NCI-H2171 treated with DMSO at 0.1 percent for 48 hours (cell line): ENCODE measurements around the gene LMNTD2.

ENCODE experiments used
- DNase-seq: peaks from one replicate; lab custom pipeline; 2025; lab: John Stamatoyannopoulos, UW

LMNTD2 gene

DNA sequence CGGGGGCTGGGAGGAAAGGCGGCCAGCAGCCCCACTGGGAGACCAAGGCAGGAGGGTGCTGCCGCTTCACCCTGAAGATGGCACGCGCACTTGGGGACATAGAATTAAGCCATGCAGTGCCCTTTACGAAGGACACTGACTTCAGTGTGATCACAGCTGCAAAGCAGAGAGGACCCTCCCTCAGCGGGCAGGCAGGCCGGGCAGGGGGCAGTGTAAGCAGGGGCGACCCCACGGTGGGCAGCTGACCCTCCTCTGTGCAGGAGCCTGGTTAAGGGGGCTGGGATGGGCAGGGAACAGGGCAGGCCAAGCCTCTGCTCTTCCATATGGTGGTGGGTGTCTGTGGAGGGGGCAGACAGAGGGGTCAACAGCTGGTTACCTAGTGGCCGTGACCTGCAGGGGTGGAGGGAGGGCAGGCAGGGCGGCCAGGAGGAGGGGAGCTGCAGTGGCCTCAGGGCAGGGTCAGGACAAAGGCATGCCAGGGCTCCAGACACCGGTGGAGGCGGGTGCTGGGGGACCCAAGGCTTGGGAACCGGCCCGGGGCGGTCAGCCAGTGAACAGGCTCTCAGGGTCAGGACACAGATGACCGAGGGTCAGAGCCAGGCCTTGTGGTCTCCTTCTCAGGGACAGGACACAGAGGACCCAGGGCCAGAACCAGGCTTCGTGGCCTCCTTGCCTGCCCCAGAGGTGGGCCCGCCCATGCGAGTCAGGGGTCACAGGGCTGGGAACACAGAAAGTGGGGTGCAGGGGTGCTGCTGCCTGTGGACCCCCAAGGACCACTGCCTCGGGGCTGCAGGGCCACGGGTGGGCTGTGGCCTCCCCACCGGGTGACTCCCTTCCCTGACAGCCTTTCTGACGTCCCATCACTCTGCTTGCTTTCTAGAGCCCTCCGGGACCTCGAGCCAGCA is 7.2 kb downstream of the LMNTD2 start:
- DNase-seq: no peak

DNA sequence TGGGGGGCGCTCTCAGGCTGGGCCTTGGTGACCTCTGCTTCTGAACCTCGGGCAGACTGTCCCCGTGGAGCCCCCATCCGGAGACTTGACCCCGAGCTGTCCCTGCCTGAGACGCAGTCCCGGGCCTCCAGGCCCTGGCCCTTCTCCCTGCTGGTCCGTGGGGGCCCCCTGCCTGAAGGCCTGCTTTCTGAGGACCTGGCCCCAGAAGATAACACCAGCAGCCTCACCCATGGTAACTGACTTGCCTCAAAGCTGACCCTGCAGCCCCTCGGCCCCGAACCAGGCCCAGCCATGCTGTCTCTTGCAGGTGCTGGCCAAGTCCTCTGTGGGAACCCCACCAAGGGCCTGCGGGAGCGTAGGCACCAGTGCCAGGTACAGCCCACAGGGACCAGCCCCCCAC is 8.9 kb downstream of the LMNTD2 start:
- DNase-seq: no peak

DNA sequence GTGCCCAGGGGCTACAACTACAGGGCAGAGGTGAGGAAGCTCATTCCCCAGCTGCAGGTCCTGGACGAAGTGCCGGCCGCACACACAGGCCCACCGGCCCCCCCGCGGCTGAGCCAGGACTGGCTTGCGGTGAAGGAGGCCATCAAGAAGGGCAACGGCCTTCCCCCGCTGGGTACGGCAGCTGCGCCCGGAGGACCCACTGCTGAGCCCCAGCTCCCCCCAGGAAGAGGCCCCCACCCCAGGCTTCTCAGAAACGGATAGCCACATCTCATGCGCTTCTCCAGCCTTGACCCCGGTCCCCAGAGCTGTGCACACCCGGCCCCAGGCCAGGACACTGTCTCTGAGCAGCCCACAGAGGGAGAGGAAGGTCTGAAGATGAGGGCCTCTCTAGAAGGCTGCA is 9.4 kb downstream of the LMNTD2 start:
- no peak for DNase-seq

DNA sequence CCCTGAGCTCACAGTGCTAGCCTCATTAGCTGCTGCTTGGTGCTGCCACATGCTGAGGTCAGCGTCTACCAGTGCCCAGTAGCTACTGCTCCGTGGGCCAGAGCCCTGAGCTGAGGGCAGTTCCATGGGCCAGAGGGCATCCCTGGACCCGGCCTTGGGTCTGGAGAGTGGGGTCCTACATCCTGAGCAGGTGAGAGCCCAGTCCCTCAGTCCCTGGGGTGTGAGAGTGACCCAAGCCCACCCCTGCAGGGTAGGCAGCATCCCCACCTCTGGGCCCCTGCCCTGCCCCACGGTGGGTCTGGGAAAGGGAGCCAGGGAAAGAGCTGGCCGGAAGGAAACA is 9.8 kb downstream of the LMNTD2 start:
- DNase-seq: no peak

DNA sequence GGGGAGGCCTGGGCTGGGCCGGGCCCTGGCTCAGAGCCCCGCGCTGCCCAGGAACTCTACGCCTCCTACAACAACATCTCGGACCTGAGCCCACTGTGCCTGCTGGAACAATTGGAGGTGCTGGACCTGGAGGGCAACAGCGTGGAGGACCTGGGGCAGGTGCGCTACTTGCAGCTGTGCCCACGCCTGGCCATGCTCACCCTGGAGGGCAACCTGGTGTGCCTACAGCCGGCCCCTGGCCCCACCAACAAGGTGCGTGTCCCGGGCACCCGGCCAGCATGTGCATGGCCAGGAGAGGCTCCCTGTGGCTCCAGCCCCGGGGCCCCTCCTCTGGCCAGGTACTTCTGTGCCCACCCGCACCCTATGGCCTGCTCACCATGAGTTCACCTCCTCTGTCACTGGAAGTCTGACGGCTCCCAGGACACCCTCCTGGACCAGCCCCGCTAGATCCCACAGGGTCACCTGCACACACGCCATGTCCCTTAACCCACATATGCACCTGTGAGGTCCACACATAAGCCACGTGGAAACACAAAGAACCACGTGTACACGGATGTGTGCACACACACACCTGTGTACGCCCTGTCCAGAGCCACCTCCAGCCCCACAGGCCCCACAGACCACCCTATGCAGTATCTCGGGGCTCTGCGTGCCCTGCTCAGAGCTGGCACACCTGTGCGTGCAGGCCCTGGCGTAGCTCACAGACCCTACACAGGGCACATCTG is 10.4 kb downstream of the LMNTD2 start:
- DNase-seq: no peak

DNA sequence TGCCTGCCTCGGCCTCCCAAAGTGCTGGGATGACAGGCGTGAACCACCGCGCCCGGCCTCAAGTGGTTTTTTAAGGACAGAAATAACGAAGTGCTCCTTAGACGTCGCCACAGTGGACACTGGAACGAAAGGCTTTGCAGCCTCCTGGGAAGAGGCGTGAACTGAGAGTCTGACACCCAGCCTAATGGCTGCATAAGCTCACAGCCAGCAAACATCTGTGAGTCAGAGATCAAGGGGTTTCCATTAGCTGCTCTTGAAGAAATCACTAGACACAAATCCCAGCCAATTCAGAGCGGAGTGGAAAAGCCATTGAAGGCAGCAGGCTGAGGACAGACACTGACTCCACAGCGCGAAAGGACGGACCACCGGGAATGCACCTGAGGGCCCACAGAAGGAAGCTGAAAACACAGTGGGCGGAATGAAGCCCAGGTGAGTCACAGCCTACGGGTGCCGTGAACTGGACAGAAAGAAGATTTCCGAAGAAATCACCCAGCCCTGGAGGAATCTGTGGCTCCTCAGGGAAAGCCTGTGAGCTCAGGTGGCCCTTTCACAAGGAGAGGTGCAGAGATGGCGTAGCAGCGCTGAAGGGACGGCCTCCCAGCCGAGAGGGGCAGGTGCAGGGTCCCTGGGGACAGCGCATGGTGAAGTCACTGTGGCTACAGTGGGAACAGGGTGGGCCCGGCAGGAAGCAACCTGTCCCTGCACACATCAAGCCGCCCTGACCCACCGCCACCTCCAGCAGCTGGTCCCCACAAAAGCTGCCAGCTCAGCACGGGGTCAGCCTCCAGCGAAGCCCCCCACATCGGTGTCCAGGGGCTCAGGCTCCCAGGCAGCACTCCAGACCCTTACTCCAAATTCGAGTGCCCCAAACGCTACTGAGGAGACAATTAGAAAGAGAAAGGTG is 11.6 kb downstream of the LMNTD2 start:
- no peak for DNase-seq

DNA sequence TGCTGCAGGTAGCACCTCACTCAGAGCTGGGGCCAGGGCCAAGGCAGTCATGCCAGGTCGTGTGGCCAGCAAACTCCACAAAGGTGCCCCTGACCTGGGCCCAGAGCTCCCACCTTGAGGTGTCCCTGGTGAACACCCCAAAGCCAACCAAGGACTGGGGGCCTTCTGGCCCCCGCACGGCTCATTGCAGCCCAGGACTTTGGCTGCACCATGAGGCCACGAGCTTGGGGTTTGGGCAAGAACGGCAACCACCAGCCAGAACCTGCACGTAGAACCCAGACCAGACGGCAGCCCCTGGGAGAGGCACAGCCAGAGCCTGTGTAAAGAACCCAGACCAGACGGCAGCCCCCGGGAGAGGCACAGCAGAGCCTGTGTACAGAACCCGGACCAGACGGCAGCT is 15.4 kb downstream of the LMNTD2 start:
- no peak for DNase-seq

DNA sequence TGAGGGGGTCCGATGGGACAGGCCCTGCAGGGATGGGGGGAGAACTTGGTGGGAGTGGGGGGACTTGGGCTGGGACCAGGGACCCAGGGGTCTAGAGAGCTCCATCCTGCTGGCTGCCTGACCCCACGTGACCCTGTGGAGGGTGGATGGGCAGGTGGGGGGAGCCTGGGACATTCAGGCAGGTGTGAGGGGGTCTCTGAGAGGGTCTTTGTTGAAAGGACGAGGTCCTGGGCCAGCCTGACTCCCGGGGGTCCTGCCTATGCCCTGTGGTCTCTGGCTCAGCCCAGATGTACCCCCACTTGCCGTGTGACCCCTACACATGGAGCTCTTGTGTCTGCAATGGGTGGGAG is 15.7 kb downstream of the LMNTD2 start:
- DNase-seq: no peak

DNA sequence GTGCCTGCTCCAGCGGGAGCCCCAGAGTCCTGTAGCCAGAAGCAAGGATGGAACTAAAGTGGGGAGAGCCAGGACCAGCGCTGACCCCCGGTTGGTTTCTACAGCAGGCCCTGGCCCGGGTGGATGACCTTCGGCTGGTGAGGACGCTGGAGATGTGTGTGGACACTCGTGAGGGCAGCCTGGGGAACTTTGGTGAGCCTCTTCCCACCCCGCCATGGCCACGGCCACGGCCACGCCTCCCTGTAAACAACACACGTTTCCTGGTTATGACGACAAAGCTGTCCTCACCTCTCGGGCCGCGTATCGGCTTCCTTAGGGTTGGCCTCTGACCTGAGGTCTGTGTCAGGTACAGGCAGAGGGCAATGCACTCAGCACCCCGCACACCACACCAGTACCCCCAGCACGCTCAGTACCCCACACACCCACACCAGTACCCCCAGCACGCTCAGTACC is 19.1 kb downstream of the LMNTD2 start:
- no peak for DNase-seq

DNA sequence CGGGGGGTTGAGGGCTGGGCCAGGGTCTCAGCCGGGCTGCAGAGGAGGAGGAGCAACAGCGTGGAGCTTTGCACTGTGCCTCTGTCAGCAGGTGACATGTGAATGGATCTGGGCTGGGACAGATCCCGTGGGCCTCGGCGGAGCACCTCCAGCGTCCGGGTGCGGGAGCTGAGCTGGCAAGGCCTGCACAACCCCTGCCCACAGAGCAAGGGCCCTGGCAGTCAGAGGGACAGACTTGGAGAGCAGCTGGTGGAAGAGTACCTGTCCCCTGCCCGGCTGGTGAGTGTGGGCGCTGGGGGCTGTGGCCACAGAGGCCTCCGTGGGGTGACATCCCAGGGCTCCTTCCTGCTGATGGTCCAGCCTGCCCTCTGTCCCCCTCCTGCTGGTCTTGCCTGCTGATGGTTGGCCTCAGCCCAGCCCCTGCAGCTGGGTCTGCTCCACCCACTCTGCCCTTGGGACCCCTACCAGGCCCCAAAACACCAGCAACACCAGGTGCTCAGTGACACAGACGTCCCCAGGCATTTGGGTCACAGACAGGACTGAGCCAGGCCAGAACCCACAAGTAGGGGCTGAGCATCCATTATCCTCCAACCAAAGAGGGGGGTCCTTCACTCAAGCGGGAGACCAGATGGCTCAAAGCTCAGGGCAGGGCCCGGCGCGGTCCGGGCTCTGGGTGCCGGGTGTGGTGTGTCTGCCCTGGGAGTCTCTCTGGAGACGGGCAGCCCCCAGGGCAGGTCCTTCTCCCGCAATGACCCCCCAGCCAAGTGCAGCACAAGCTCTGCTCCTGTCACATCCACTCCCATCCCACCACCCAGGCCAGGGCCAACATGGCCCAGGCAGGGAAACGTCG is 19.7 kb downstream of the LMNTD2 start:
- DNase-seq: no peak

DNA sequence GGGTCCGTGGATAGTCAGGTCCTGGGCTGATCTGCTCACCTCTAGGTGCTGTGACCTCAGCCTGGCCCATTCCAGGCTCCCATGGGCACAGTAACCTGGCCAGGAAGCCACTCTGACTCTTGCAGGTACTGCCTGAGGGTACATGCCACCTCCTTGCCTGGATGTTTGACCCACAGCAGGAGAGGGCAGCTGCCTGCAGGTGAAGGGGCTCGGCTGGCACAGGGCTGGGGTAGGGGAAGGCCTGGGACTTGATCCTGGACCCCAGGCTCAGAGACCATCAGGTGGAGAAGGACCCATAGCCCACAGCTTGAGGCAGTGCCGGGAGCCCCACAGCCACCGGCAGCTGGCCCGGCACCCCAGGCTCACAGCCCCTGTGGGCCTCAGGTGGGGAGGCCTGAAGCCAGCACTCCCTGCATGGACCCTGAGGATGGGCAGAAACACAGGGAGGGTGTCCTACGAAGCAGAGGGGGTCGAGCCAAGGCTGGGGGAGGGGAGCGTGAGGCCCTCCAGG is 20.5 kb downstream of the LMNTD2 start:
- DNase-seq: no peak

DNA sequence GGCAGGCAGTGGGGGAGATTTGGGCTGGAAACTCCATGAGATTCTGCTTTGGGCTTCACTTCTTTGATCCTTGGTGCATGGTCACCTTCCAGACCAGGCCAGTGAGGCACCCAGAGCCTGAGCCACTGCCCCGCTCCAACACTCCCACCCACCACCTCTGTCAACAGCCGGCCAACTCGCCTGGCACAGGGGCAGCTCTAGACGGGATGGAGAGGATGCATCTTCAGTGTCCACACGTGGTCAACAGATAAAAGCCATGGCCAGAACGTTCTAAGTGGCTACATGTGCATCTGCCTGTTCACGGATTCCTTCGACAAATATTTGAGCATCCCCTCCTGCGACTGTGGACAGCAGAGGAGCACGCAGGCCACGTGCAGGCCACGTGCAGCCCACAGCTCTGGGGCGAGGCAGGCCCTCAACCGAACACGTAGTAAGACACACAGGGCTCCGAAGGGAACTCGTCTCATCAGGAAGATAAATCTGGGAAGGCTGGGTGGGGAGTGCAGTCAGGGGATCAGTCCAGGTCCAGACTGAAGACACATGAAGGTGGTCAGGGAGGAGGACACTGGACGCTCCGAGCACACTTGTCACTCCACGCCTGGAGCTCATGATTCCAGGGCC is 22.0 kb downstream of the LMNTD2 start:
- DNase-seq: no peak

DNA sequence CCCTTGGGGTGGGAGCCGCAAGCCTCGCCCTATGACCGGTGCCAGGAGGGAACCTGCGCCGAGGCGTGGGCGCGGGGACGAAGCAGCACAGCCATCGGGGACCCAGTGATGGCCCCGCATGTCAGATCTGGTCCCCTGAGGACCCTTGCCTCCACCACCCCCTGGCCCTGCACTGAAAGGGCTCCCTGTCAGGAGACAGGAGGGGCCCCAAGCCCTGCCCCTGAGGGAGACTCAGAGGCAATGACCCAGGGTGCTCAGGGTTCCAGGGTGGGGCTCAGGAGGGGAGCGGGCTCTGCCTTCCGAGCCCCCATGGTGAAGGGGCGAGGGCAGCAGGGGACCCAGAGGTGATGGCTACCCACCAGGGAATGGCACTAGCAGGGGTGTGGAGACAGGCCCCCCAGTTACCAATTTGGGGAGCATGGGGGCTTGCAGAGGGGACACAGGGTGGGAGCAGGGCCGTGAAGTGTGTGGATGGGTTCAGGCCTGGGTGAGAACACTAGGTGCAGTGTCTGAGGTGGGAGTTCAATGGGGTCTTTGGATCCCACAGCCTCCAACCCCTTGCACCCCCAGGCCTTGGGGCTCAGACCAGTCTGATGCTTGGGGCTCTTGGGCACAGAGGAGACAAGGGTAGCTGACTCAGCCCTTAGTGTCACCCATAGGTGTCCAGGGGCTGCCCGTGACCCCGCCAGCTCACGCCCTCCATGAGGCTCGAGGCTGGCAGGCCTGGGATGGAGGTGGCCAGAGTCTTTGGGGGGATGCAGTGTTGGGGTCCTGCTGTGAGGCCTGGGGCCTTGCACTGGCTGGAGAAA is 22.7 kb downstream of the LMNTD2 start:
- DNase-seq: no peak

DNA sequence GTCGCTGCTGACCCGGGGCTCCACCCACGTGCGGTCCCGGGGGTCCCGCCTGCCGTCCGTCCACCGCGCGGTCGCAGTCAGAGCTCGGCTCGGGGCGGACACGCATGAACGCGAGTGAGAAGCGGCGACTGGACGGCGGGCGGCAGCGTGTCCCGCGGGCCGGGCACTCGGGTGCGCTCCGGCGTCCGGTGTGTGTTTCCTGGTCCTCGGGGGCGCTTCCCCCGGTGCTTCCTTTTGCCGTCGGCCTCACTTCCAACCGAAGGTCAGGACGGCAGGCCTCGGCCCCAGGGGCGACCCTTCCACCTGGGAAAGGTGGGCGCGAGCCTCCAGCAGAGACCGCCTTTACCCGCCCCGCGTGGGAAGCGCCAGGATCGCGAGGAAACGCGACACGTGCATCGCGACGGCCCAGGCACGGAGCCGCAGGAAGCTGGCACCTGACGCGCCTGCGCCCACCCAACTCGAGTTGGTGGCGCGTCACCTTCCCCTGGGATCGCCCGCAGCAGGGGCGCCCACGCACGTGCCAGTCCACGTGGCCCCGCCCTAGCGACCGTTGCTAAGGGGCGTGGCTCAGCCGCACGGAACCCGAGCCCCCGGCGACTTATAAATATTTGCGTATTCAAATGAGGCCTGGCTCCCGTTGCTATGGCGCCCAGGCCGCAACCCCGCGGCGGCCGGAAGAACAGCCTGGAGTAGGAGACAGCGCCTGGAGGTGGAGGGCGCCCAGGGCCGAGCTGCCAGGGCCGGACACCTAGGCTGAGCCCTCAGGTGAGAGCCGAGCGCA is 23.5 kb downstream of the LMNTD2 start, which contains the start of gene LRRC56:
Gene LRRC56 (plus strand): TSS at position 687 of the 781 bp plus-strand sequence. CDS start 3,158 bp downstream, outside the sequence.
- peak; percentile 76 for DNase-seq

DNA sequence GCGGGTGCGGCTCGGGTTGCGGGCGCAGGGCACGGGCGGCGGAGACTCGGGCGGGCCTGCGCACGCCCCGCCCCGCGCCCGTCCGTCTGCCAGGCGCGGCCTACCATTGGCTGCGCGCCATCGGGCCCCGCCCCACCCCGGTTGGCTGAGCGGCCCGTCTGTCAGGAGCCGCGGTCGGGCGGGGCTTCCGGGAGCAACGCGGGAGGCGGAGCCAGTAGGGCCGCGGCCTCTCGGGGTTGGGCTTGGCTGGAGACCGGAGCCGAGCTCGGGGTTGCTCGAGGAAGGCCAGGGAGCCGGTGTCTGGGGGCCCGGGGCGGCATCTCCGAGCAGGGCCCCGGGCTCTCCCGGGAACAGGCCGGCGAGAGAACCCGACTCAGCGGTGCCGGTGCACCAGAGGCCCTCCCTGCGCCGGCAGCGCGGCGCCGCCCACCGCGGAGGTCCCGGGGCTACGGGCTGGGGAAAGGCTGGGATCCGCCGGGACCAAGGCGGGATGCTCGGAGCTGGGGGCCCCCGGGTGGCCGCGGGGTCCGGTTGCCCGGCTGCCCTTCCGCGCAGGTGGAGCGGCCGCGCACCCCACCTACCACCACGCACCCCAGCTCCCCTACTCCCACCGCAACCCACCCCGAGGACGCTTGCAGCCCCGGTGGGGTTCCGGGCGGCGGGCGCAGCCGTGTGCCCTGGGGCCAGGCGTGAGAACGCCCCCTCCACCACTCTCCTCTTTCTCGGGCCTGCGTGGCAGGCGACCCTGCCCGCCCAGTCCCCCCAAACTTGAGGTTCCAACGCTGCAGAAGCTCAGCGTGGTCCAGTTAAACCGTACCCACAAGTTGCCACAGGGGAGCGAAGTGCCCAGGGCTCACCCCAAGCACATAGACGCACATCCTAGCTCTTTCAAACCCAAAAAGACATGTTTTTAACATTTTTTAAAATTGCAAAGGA is 24.8 kb downstream of the LMNTD2 start, which contains the start of gene HRAS:
Gene HRAS (minus strand): TSS at position 58 of the 936 bp plus-strand sequence.
- peak; percentile 70 for DNase-seq

DNA sequence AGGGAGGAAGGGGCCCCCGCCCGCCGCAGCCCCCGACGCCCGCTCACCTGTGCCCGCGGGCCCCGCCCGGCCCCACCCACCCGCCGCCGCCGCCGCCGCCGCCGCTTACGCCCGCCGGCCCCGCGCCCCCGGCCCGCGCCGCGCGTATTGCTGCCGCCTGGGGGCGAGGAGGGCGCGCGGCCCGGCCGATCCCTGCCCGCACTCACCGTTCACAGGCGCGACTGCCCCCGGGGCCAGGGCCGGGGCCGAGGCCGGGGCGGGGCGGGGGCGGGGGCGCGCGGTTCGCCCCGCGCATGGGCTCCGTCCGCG is 25.4 kb downstream of the LMNTD2 start:
- no peak for DNase-seq

DNA sequence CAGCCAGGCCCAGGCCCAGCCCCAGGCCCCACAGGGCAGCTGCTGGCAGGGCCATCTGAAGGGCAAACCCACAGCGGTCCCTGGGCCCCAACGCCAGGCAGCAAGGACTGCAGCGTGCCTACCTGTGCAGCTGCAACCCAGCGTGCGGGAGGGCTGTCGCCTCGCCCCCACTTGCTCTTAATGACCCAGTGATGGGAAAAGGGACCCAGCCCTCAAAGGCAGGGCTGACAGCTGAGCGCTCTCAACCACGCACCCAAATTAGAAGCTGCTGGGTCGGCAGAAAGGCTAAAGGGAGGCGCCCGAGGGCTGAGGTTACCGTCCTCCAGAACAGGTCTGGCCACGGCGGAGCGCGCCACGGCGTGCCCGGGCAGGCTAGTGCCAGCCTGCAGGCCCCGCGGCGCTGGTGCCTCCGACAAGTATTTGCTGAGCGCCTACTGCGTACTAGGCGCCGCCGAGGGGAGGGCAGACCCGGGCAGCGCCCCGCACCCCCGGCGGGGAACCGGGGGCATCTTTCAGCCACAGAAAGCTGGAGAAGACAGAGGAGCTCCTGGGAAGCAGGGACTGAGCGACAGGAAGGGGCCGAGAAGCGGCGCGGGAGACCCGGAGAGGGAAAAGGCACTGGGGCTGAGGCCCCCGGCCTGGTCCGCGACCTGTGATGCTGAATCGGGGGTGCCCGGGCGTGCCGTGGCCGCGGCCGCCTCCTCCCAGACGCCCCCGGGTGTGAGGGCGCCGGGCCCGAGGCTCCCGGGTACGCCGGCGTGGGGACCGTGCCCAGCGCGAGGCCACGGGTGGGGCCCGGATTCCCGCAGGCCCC is 25.9 kb downstream of the LMNTD2 start:
- DNase-seq: peak; percentile 6
